Large intestine (tissue), 3 donors: Measurements from ENCODE around the gene PDZD2. TPM values are rescaled to one million over a fixed set of nuclear protein-coding genes. Genes with fewer than 3 reads are reported as not detected.
"Not testable (repeated sequence)": the region's sequence is repeated elsewhere in the genome, so short reads cannot be mapped to it uniquely, and the experiment has no call there.

Source experiments
- DNase-seq, 2 donors: peaks; one replicate each; pipeline versions ENCODE4 v3.0.0 to v3.0.0-alpha.2; 2013
- H3K27ac ChIP-seq: one replicate; pipeline ENCODE4 v1.5.1; 2013; ENCODE audit warnings: low read length
- H3K27me3 ChIP-seq: 2 replicates; pipeline ENCODE4 v1.6.1; 2013; ENCODE audit warnings: low read length; ENCODE audit not compliant: control insufficient read depth, insufficient read depth
- H3K36me3 ChIP-seq: 2 replicates; pipeline ENCODE4 v1.6.1; 2013; ENCODE audit warnings: low read length; ENCODE audit not compliant: control insufficient read depth, insufficient read depth
- H3K4me1 ChIP-seq: one replicate; pipeline ENCODE4 v1.6.1; 2013; ENCODE audit warnings: low read length; ENCODE audit not compliant: control insufficient read depth, insufficient read depth
- H3K4me3 ChIP-seq: one replicate; pipeline ENCODE4 v1.5.1; 2013; ENCODE audit warnings: low read length
- H3K9me3 ChIP-seq: one replicate; pipeline ENCODE4 v1.6.1; 2013; ENCODE audit warnings: mild to moderate bottlenecking, low read depth, low read length, moderate library complexity; ENCODE audit not compliant: control insufficient read depth
- WGBS: methylation state at CpG from one replicate; pipeline ENCODE4 v1.1.5; 2013; ENCODE audit warnings: low lambda C conversion rate; ENCODE audit not compliant: insufficient coverage; 5-methylcytosine and 5-hydroxymethylcytosine counted together
- polyA plus RNA-seq: library from polyadenylated mRNA; unstranded; fragments of 120-200 nt; gene quantifications from one replicate; pipeline ENCODE4 v1.2.1, GENCODE V29; 2013

The PDZD2 gene
- polyA plus RNA-seq, 1 donor: 4.7 TPM

DNA sequence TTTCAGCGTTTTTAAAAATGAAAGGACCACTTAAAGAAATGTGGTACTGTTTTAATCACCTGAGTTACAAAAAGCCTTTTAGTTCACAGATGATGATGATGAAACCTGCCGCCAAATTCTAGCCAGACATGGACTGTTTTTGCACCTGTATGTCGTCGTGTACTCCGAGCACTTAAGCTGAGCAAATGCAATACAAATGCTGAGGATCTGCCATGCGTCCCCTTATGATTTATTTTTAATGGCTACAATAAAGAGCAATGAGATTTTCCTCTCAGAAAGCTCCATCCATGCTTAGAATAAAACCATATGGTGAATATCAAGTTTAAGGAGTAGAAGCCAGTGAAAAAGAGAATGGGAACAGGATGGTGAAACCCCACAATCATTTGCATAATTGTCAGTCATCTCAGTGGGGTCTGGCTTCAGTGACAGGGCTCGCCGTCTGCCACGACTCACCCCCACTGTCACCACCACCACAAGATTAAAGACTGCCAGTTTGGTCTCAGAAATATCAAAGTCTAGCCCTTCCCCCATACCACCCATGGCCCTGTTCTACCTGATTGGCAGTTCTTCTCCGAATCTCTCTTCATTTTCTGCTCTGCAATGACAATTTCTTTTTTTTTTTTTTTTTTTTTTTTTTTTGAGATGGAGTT, 375.3 kb downstream of the PDZD2 start:
- WGBS: no CpG with 5 or more reads among the region's 10 CpGs

DNA sequence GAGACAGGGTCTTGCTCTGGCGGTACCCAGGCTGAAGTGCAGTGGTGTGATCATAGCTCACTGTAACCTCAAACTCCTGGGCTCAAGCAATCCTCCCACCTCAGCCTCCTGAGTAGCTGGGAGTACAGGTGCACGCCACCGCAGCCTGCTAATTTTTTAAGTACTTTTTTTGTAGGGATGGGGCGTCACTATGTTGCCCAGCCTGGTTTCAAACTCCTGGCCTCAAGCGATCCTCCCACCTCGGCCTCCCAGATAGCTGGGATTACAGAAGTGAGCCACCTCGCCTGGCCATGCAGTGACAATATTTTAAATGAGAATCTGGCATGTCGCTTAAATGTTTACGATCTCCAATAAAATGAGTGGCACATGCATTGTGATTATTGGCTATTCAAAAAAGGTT, 376.3 kb downstream of the PDZD2 start:
- not testable (repeated sequence) for H3K4me1 ChIP-seq, DNase-seq, H3K36me3 ChIP-seq, H3K4me3 ChIP-seq, H3K9me3 ChIP-seq, H3K27ac ChIP-seq, H3K27me3 ChIP-seq
- WGBS: 83% methylated on average over 2 of the region's 9 CpGs

More for the DNA sequence above, 375.3 kb downstream of the PDZD2 start:
- no peak for DNase-seq
- Histone ChIP-seq H3K36me3 (no peaks in the 10 kb centered on the region), H3K9me3 (no peaks in the 10 kb centered on the region), H3K27ac (no peak overlapping the region), H3K4me1 (no peaks in the 10 kb centered on the region), H3K4me3 (no peak overlapping the region), H3K27me3 (no peaks in the 10 kb centered on the region)

DNA sequence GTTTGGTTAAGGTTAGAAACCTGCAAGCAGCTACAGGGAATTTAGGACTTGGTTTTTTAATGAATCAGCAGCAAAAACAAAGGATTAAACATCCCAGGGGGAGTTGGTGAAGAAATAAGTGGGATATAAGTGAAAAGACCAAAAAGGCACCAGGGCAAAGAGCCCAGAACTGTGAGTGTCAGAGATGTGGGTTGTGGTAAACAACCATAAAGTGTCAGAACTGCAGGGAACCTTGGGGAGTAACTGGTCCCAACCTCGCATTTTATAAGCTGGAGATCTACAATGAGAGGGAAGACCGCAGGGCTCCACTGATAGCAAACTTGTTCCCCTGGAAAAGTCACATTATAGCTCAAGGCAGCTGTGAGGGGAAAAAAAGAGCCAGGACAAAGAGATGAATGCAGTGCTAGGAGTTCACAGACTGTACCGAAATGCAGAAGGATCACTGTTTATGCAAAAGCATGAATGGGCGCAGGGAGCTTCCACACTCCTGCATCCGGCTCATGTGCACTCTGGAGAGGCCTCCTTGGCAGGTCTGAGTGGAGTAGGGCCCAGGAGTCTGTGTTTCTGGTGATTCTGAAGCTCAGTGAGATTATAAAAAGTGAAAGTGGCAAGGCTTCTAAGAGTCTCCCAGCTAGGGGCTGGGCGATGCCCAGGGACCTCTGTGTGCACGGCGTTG, 378.9 kb downstream of the PDZD2 start:
- no peak overlapping the region for H3K4me3 ChIP-seq
- H3K9me3 ChIP-seq: no peaks in the 10 kb centered on the region
- DNase-seq: no peak
- no peaks in the 10 kb centered on the region for H3K4me1 ChIP-seq
- no peak overlapping the region for H3K27ac ChIP-seq
- no peaks in the 10 kb centered on the region for H3K36me3 ChIP-seq
- no peaks in the 10 kb centered on the region for H3K27me3 ChIP-seq
- WGBS: no CpG with 5 or more reads among the region's 8 CpGs

DNA sequence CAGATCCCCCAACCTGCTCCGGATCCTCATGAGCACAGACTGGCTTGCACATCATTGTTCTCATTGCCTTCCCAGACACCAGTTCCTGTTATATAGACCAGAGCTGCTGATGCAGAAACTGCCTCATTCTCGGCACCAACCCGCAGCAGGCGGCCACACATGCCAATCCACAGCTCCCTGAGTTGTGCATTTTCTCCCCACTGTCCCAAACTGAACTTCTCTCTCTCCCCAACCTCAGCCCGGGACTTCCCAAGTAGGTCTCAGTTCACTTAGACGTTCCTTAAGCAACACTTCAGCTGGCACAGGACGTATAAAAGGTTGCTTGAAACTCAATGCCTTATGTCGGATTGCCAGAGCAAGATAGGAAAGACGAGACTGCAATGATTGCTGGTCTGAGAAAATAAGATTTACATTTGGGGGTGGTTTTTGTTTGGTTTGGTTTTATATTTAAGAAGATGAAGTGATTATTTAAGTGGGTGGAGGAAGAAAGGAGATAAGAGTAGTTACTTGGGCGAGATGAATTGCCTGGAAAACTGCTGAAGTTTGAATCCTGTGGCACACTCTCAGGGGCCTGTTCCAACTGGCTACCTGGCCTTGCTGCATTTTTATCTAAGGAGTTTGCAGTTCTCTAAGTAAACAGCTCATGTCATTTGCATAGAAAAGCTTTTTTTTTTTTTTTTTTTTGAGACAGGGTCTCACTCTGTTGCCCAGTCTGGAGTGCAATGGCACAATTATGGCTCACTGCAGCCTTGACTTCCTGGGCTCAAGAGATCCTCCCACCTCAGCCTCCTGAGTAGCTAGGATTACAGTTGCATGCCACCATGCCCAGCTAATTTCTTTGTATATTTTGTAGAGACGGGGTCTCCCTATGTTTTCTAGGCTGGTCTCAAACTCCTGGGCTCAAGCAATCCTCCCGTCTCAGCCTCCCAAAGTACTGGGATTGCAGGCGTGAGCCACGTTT, 379.8 kb downstream of the PDZD2 start:
- H3K9me3 ChIP-seq: no peaks in the 10 kb centered on the region
- no peak overlapping the region for H3K4me3 ChIP-seq
- H3K4me1 ChIP-seq: no peaks in the 10 kb centered on the region
- no peaks in the 10 kb centered on the region for H3K36me3 ChIP-seq
- WGBS: 17% methylated on average over 4 of the region's 14 CpGs
- no peak for DNase-seq
- no peaks in the 10 kb centered on the region for H3K27me3 ChIP-seq
- H3K27ac ChIP-seq: no peak overlapping the region

DNA sequence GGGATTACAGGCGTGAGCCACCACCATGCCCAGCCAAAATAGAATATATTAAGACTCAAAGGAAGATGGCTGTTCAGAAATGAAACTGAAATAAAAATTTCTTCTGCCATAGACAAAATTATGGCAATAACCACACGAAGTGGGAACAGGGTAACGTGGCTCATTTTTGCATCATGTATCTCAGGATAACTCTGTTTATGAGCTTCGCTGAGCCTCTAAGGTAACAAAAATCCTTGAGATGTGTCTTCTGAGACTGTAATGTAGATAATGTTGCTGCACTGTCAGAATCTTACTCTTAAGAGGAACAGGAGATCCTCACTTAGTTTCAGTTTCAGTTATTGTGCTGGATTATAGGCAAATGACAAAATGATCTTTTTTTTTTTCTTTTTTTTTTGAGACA, 381.3 kb downstream of the PDZD2 start:
- no peaks in the 10 kb centered on the region for H3K36me3 ChIP-seq
- no peak for DNase-seq
- H3K4me1 ChIP-seq: no peaks in the 10 kb centered on the region
- no peak overlapping the region for H3K27ac ChIP-seq
- WGBS: 80% methylated on average over 1 of the region's 4 CpGs
- H3K9me3 ChIP-seq: no peaks in the 10 kb centered on the region
- H3K27me3 ChIP-seq: no peaks in the 10 kb centered on the region
- H3K4me3 ChIP-seq: no peak overlapping the region

DNA sequence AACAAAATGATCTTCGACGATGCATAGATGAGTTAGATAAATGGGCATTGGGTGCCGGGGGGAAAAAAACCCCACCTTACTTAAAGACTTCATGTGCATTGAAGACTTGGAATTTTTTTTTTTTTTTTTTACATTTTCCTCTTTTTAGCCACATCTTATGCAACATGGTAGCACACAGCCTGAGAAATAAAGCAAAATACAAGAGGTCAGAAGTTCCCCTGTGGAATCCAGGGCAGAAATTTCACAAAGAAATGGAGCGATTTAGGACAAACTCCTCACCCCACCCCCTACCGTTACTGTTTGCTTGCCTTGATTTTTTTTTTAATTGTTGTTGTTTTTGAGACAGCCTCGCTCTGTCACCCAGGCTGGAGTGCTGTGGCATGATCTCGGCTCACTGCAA, 382.0 kb downstream of the PDZD2 start:
- H3K4me3 ChIP-seq: no peak overlapping the region
- H3K27ac ChIP-seq: no peak overlapping the region
- H3K9me3 ChIP-seq: no peaks in the 10 kb centered on the region
- H3K4me1 ChIP-seq: no peaks in the 10 kb centered on the region
- 100% methylated on average over 2 of the region's 7 CpGs for WGBS
- DNase-seq: no peak
- H3K36me3 ChIP-seq: no peaks in the 10 kb centered on the region
- H3K27me3 ChIP-seq: no peaks in the 10 kb centered on the region

DNA sequence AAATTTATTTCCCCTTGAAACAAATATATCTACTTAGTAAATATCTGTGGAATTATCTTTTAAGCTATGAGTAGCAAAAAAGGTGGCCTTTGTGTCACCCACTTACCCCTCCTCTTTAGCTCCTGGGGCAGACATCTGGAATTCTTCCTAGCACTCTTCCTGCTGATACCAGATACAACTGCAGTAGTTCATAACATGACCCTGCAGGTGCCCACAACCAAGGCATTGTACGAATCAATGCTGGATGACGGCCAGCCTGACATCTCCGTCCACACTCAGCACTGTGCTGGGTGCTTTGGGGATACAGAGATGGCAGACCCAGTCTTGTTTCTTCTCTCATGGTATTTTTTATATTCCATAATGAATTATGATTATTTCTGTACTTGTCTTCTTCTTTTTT, 382.8 kb downstream of the PDZD2 start:
- no peaks in the 10 kb centered on the region for H3K36me3 ChIP-seq
- 100% methylated on average over 2 of the region's 3 CpGs for WGBS
- H3K4me1 ChIP-seq: no peaks in the 10 kb centered on the region
- H3K27ac ChIP-seq: no peak overlapping the region
- H3K27me3 ChIP-seq: no peaks in the 10 kb centered on the region
- H3K4me3 ChIP-seq: no peak overlapping the region
- no peak for DNase-seq
- no peaks in the 10 kb centered on the region for H3K9me3 ChIP-seq

DNA sequence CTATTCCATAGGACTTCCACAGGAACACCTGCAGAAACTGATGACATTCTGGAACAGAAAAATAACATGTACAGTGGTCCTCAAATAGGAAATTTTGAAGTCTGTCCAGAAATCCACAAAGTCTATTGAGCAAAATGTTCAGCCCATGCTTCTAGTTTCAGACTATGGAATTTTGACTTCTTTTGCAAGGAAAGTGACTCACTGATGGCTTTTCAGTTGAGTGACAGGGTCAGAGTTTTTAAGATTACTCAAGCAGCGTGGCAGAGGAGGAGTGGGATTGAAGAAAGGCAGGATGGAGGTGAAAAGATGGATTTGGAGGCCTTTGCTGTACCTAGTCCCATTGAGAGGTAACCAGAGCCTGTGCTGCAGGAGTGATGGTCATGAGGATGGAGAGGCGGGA, 383.7 kb downstream of the PDZD2 start:
- H3K4me1 ChIP-seq: no peaks in the 10 kb centered on the region
- no peak for DNase-seq
- H3K36me3 ChIP-seq: no peaks in the 10 kb centered on the region
- no peaks in the 10 kb centered on the region for H3K9me3 ChIP-seq
- H3K4me3 ChIP-seq: no peak overlapping the region
- WGBS: no CpG with 5 or more reads among the region's 2 CpGs
- no peak overlapping the region for H3K27ac ChIP-seq
- H3K27me3 ChIP-seq: no peaks in the 10 kb centered on the region

DNA sequence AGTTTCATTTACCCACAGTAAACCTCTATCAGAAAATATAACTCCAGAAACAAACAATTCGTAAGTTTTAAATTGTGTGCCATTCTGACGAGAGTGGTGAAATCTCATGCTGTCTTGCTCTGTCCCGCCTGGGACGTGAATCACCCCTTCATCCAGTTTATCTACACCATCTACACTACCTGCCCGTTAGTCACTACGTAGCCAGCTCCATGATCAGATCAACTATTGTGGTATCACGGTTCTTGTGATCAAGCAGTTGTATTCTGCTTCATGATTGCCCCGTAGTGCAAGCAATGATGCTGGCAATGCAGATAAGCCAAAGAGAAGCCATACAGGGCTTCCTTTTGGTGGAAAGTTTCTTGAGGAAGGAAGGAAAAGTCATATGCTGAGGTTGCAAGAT, 384.9 kb downstream of the PDZD2 start:
- H3K27me3 ChIP-seq: no peaks in the 10 kb centered on the region
- H3K4me1 ChIP-seq: no peaks in the 10 kb centered on the region
- no peak overlapping the region for H3K4me3 ChIP-seq
- no peaks in the 10 kb centered on the region for H3K36me3 ChIP-seq
- no peaks in the 10 kb centered on the region for H3K9me3 ChIP-seq
- 100% methylated on average over 1 of the region's 8 CpGs for WGBS
- no peak overlapping the region for H3K27ac ChIP-seq
- DNase-seq: no peak

DNA sequence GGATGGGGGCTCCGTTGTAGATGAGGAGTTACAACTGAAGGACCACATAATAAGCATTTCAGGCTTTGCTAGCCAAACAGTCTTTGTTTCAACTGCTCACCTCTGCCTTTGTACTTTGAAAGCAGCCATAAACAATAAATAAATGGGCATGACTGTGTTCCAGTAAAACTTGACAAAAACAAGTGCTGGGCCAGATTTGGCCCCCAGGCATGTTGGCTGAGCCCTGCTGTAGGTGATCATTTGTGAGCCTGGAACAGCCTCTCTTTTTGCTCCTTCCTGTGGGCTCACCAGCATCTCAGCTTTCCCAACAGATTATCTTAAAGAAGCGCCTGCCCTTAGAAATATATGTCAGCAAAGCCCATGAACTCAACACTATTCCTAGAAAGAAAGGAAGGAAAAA, 385.8 kb downstream of the PDZD2 start:
- H3K27me3 ChIP-seq: no peaks in the 10 kb centered on the region
- WGBS: no CpG with 5 or more reads among the region's 2 CpGs
- DNase-seq: no peak
- H3K27ac ChIP-seq: no peak overlapping the region
- no peaks in the 10 kb centered on the region for H3K36me3 ChIP-seq
- H3K9me3 ChIP-seq: no peaks in the 10 kb centered on the region
- H3K4me1 ChIP-seq: no peaks in the 10 kb centered on the region
- H3K4me3 ChIP-seq: no peak overlapping the region
